Measurements from ENCODE around the gene DNMT3L.
"Not testable (repeated sequence)": the region's sequence is repeated elsewhere in the genome, so short reads cannot be mapped to it uniquely, and the experiment has no call there.

DNMT3L gene

GRCh38 chr21:44211978-44212377, 49.7 kb downstream of the DNMT3L start:
- H3K9ac ChIP-seq (ENCODE audit: low read length); H3K4me1 ChIP-seq (ENCODE audit: control insufficient read depth, insufficient read depth, low read length); H3K4me3 ChIP-seq (ENCODE audit: low read length); H3K27me3 ChIP-seq (ENCODE audit: control insufficient read depth, insufficient read depth, low read length); H3K36me3 ChIP-seq (ENCODE audit: control insufficient read depth, insufficient read depth, low read length); H3K9me3 ChIP-seq (ENCODE audit: control insufficient read depth, low read length): not testable (repeated sequence)

DNA sequence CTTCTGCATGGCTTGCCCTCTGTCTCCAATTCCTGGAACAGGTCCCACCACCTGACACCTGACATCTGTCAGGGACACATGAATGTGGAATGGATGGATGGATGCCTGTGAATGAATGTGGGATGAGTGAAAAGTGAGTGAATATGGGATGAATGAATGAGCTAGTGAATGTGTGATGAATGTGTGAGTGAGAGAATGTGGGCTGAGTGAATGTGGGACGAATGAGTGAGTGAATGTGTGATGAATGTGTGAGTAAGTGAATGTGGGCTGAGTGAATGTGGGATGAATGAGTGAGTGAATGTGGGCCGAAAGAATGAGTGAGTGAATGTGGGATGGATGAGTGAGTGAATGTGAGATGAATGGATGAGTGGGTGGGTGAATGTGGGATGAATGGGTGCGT, 50.1 kb downstream of the DNMT3L start:
- not testable (repeated sequence) for H3K9ac ChIP-seq (ENCODE audit: low read length); H3K27me3 ChIP-seq (ENCODE audit: control insufficient read depth, insufficient read depth, low read length); H3K4me1 ChIP-seq (ENCODE audit: control insufficient read depth, insufficient read depth, low read length); H3K36me3 ChIP-seq (ENCODE audit: control insufficient read depth, insufficient read depth, low read length); H3K9me3 ChIP-seq (ENCODE audit: control insufficient read depth, low read length); H3K4me3 ChIP-seq (ENCODE audit: low read length)

DNA sequence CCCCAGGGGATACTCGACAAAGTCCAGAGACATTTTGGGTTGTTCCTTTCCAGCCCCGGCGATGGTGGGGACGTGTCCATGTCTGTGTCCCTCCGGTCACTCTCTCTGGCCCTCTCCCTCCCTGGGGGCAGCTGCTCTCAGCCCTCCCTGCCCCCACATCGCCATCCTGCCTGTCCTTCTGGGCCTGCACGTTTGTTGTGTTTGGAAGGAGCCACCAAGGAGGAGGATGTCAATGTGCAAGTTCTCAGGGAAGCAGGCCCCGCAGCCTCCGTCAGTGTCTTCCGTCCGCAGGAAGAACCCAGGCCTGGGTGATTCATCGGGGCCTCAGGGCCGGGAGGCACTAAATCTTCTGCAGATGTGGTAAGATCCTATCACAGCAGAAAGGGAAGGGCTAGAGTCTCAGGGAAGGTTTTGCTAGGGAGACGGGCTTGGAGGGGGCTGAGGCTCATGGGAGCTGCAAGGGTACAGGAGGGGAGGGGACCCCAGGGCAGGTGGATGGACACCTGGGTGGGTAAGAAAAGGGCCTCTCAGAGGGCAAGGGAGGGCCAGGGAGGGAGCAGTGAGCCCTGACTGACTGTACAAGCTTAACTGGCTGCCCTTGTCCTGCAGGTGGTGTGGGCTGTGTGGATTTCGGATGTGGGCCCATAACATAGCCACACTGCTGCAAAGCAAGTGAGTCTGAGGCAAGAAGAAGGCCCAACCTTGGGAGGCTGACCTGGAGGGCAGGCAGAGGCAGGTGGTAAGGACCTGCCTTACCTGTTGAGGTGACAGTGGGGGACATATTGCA, 53.6 kb downstream of the DNMT3L start:
- H3K4me3 ChIP-seq (ENCODE audit: low read length); H3K27me3 ChIP-seq (ENCODE audit: control insufficient read depth, insufficient read depth, low read length); H3K9me3 ChIP-seq (ENCODE audit: control insufficient read depth, low read length); H3K4me1 ChIP-seq (ENCODE audit: control insufficient read depth, insufficient read depth, low read length); H3K9ac ChIP-seq (ENCODE audit: low read length); H3K36me3 ChIP-seq (ENCODE audit: control insufficient read depth, insufficient read depth, low read length): not testable (repeated sequence)

GRCh38 chr21:44206698-44207676, 54.7 kb downstream of the DNMT3L start:
- not testable (repeated sequence) for H3K4me3 ChIP-seq (ENCODE audit: low read length); H3K27me3 ChIP-seq (ENCODE audit: control insufficient read depth, insufficient read depth, low read length); H3K36me3 ChIP-seq (ENCODE audit: control insufficient read depth, insufficient read depth, low read length); H3K9me3 ChIP-seq (ENCODE audit: control insufficient read depth, low read length); H3K9ac ChIP-seq (ENCODE audit: low read length); H3K4me1 ChIP-seq (ENCODE audit: control insufficient read depth, insufficient read depth, low read length)

- H3K9me3 ChIP-seq (ENCODE audit: control insufficient read depth, low read length); H3K4me3 ChIP-seq (ENCODE audit: low read length); H3K36me3 ChIP-seq (ENCODE audit: control insufficient read depth, insufficient read depth, low read length); H3K27me3 ChIP-seq (ENCODE audit: control insufficient read depth, insufficient read depth, low read length); H3K9ac ChIP-seq (ENCODE audit: low read length); H3K4me1 ChIP-seq (ENCODE audit: control insufficient read depth, insufficient read depth, low read length): not testable (repeated sequence)
Measured at GRCh38 chr21:44206187-44206586, 55.5 kb downstream of the DNMT3L start.

GRCh38 chr21:44202590-44203299, 59.0 kb downstream of the DNMT3L start:
- not testable (repeated sequence) for H3K9ac ChIP-seq (ENCODE audit: low read length); H3K4me3 ChIP-seq (ENCODE audit: low read length); H3K9me3 ChIP-seq (ENCODE audit: control insufficient read depth, low read length); H3K36me3 ChIP-seq (ENCODE audit: control insufficient read depth, insufficient read depth, low read length); H3K27me3 ChIP-seq (ENCODE audit: control insufficient read depth, insufficient read depth, low read length); H3K4me1 ChIP-seq (ENCODE audit: control insufficient read depth, insufficient read depth, low read length)

DNA sequence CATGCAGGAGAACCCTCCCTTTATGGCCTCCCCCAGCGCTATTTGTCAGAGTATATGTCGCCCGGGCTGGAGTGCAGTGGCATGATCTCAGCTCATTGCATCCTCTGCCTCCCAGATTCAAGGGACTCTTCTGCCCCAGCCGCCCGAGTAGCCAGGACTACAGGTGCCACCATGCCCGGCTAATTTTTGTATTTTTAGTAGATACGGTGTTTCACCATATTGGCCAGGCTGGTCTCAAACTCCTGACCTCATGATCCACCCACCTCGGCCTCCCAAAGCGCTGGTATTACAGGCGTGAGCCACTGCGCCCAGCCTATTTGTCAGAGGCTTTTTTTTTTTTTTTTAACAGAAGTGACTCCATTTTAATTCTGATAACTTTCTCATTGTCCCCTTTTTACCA, 61.7 kb downstream of the DNMT3L start:
- not testable (repeated sequence) for H3K9ac ChIP-seq (ENCODE audit: low read length); H3K4me3 ChIP-seq (ENCODE audit: low read length); H3K27me3 ChIP-seq (ENCODE audit: control insufficient read depth, insufficient read depth, low read length); H3K9me3 ChIP-seq (ENCODE audit: control insufficient read depth, low read length); H3K4me1 ChIP-seq (ENCODE audit: control insufficient read depth, insufficient read depth, low read length); H3K36me3 ChIP-seq (ENCODE audit: control insufficient read depth, insufficient read depth, low read length)

- Histone ChIP-seq H3K4me3 (ENCODE audit: low read length) (no peak overlapping the region), H3K27me3 (ENCODE audit: control insufficient read depth, insufficient read depth, low read length) (no peaks in the 10 kb centered on the region), H3K36me3 (ENCODE audit: control insufficient read depth, insufficient read depth, low read length) (no peaks in the 10 kb centered on the region), H3K9me3 (ENCODE audit: control insufficient read depth, low read length) (no peaks in the 10 kb centered on the region), H3K4me1 (ENCODE audit: control insufficient read depth, insufficient read depth, low read length) (peaks cover 6% of the 10 kb centered on the region), H3K9ac (ENCODE audit: low read length) (no peak overlapping the region)
Measured at GRCh38 chr21:44199448-44199847, 62.2 kb downstream of the DNMT3L start.

DNA sequence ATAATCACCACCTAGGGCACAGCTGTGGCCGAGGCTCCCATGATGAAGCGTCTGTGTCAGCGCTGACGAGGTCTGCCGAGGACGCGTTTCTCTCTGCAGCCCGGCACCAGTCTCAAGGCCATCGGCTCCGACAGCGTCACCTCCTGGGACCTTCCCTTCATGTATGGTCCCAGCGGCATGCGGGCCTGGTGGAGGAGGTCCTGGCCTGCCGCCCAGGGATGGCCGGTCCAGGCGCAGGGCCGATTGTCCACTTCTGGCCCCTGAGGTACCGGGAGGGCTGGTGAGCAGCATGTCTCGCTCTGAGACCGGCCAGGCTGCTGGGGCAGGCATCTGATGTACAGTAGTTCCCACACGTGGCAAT, 64.6 kb downstream of the DNMT3L start:
- not testable (repeated sequence) for H3K9me3 ChIP-seq (ENCODE audit: control insufficient read depth, low read length)

More for the DNA sequence above, 64.6 kb downstream of the DNMT3L start:
- not testable (repeated sequence) for H3K9ac ChIP-seq (ENCODE audit: low read length); H3K27me3 ChIP-seq (ENCODE audit: control insufficient read depth, insufficient read depth, low read length); H3K36me3 ChIP-seq (ENCODE audit: control insufficient read depth, insufficient read depth, low read length); H3K4me3 ChIP-seq (ENCODE audit: low read length); H3K4me1 ChIP-seq (ENCODE audit: control insufficient read depth, insufficient read depth, low read length)

Data from mucosa of stomach (tissue), 1 donor.